Measurements from ENCODE around the gene LMCD1. TPM values are rescaled to one million over a fixed set of nuclear protein-coding genes. Genes with fewer than 3 reads are reported as not detected.

Gene LMCD1
- total and polyA plus RNA-seq, 2 donors (not counting 1 experiment from before 2014, with no cell fraction given): 1.4 to 4.9 TPM

- TF ChIP-seq EZH2 (IDR thresholded peaks at IDR 0.05; ENCODE audit: borderline replicate concordance, insufficient read depth, low read depth, low read length, poor library complexity, severe bottlenecking) (no peak), CTCF (IDR thresholded peaks at IDR 0.05) (no peak)
- intact Hi-C loops (cut with micrococcal nuclease): no loop called here
- H3K4me1 ChIP-seq (ENCODE audit: control insufficient read depth in 2 of 2, insufficient read depth in 2 of 2, low read length in 2 of 2): peaks cover 0 to 38% of the 10 kb centered on the region in 2 donors
- H3K9ac ChIP-seq (ENCODE audit: low read length): no peak overlapping the region
- no peaks in the 10 kb centered on the region for H3K36me3 ChIP-seq (replicated peaks in 1 of 2; ENCODE audit: control extremely low read depth in 1 of 2, control insufficient read depth in 1 of 2, extremely low read depth in 1 of 2, insufficient read depth in 2 of 2, low read length in 1 of 2)
- no peak overlapping the region for H3K27ac ChIP-seq (ENCODE audit: low read length in 2 of 2)
- no peaks in the 10 kb centered on the region for H4K20me1 ChIP-seq (ENCODE audit: control insufficient read depth, insufficient read depth, low read length, poor library complexity, severe bottlenecking)
- ATAC-seq (ENCODE audit: low read depth) (no peak), DNase-seq (no peak)
- WGBS (ENCODE audit: insufficient coverage): 50% methylated on average over 1 of the region's 4 CpGs
- H3K4me2 ChIP-seq (replicated peaks; ENCODE audit: low read depth, low read length, poor library complexity, severe bottlenecking): peak overlapping the region; percentile 23
- Mint-ChIP-seq H3K9me3 (ENCODE audit: insufficient read depth) (no peaks in the 10 kb centered on the region), H3K27ac (peak overlapping the region; percentile 79), H3K4me1 (peaks cover 48% of the 10 kb centered on the region), H3K27me3 (no peaks in the 10 kb centered on the region), H3K4me3 (peak overlapping the region; percentile 58)
- H3K79me2 ChIP-seq (ENCODE audit: control insufficient read depth, insufficient read depth, low read length): no peaks in the 10 kb centered on the region
- ChIA-PET CTCF (interaction anchor here (1.2 kb wide), 1 partner anchor 63 kb away, joined by 3 read pairs; no protein-coding TSS in a partner anchor), POLR2A (no interaction called here)
- peaks cover 0 to 1% (median 0%) of the 10 kb centered on the region in 3 donors for H3K9me3 ChIP-seq (ENCODE audit: control extremely low read depth in 1 of 3, control insufficient read depth in 2 of 3, insufficient read depth in 1 of 3, low read length in 2 of 3)
- peak overlapping the region; percentile 39 for H2AFZ ChIP-seq (ENCODE audit: insufficient read depth, low read depth, low read length, poor library complexity, severe bottlenecking)
- peaks cover 0 to 3% (median 0%) of the 10 kb centered on the region in 4 experiments for H3K27me3 ChIP-seq (replicated peaks in 1 of 4; ENCODE audit: control extremely low read depth in 1 of 4, control insufficient read depth in 3 of 4, insufficient read depth in 4 of 4, low read length in 3 of 4)
- H3K4me3 ChIP-seq (ENCODE audit: control extremely low read depth in 1 of 5, extremely low read depth in 1 of 5, insufficient read depth in 1 of 5, low read depth in 2 of 5, low read length in 4 of 5): no peak overlapping the region
Observed at GRCh38 chr3:8504611-8504973, 3.0 kb downstream of the LMCD1 start.

DNA sequence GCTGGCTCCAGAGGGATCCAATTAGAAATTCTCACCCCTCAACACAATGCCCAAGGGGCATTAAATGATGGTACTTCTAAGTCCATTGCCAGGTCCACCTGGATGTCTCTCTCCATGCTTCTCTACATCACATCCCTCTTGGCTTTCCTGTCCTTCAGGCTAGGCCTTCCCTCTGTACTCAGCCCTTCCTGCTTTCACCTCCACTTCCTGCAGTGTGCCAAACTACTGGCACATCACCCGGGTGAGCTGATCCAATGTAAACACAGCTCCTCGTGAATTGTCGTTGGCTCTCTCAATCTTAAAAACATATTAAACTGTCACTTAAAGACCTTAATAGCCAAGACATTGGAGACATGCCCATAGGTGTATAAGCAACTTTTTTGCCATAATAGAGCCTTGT lies 4.0 kb downstream of the LMCD1 start:
- no peak overlapping the region for H2AFZ ChIP-seq (ENCODE audit: insufficient read depth, low read depth, low read length, poor library complexity, severe bottlenecking)
- no peak for DNase-seq
- POLR2A ChIA-PET: no interaction called here
- H3K4me1 Mint-ChIP-seq: peaks cover 45% of the 10 kb centered on the region
- no peak for ATAC-seq (ENCODE audit: low read depth)
- WGBS (ENCODE audit: insufficient coverage): 57% methylated on average over 3 of the region's 3 CpGs
- no peaks in the 10 kb centered on the region for H3K79me2 ChIP-seq (ENCODE audit: control insufficient read depth, insufficient read depth, low read length)
- no peaks in the 10 kb centered on the region for H3K27me3 Mint-ChIP-seq
- CTCF ChIA-PET: no interaction called here
- intact Hi-C loops (cut with micrococcal nuclease): no loop called here
- no peaks in the 10 kb centered on the region for H4K20me1 ChIP-seq (ENCODE audit: control insufficient read depth, insufficient read depth, low read length, poor library complexity, severe bottlenecking)
- no peak overlapping the region for H3K27ac ChIP-seq (ENCODE audit: low read length in 2 of 2)
- no peak overlapping the region for H3K4me3 Mint-ChIP-seq
- H3K36me3 ChIP-seq (replicated peaks in 1 of 2; ENCODE audit: control extremely low read depth in 1 of 2, control insufficient read depth in 1 of 2, extremely low read depth in 1 of 2, insufficient read depth in 2 of 2, low read length in 1 of 2): no peaks in the 10 kb centered on the region
- no peak overlapping the region for H3K9ac ChIP-seq (ENCODE audit: low read length)
- TF ChIP-seq CTCF (IDR thresholded peaks at IDR 0.05) (no peak), EZH2 (IDR thresholded peaks at IDR 0.05; ENCODE audit: borderline replicate concordance, insufficient read depth, low read depth, low read length, poor library complexity, severe bottlenecking) (no peak)
- peaks cover 0 to 1% (median 0%) of the 10 kb centered on the region in 3 donors for H3K9me3 ChIP-seq (ENCODE audit: control extremely low read depth in 1 of 3, control insufficient read depth in 2 of 3, insufficient read depth in 1 of 3, low read length in 2 of 3)
- no peak overlapping the region for H3K27ac Mint-ChIP-seq
- no peaks in the 10 kb centered on the region for H3K9me3 Mint-ChIP-seq (ENCODE audit: insufficient read depth)
- peaks cover 0 to under 1% (median 0%) of the 10 kb centered on the region in 4 experiments for H3K27me3 ChIP-seq (replicated peaks in 1 of 4; ENCODE audit: control extremely low read depth in 1 of 4, control insufficient read depth in 3 of 4, insufficient read depth in 4 of 4, low read length in 3 of 4)
- H3K4me2 ChIP-seq (replicated peaks; ENCODE audit: low read depth, low read length, poor library complexity, severe bottlenecking): no peak overlapping the region
- H3K4me3 ChIP-seq (ENCODE audit: control extremely low read depth in 1 of 5, extremely low read depth in 1 of 5, insufficient read depth in 1 of 5, low read depth in 2 of 5, low read length in 4 of 5): no peak overlapping the region
- H3K4me1 ChIP-seq (ENCODE audit: control insufficient read depth in 2 of 2, insufficient read depth in 2 of 2, low read length in 2 of 2): peaks cover 0 to 36% of the 10 kb centered on the region in 2 donors
